Nephron progenitor cell (in vitro differentiated cells): ENCODE data around the gene EFNB2.

Experiments used
- DNase-seq: peaks from one replicate; pipeline ENCODE4 v3.0.0; 2021
- H3K27ac Mint-ChIP-seq: 2 replicates; pipeline ENCODE4 v1.8.0; 2021; ENCODE audit warnings: mild to moderate bottlenecking, moderate library complexity, mixed read lengths
- H3K27me3 Mint-ChIP-seq: 2 replicates; pipeline ENCODE4 v1.8.0; 2021; ENCODE audit warnings: mild to moderate bottlenecking, low read depth, mixed read lengths; ENCODE audit not compliant: poor library complexity
- H3K36me3 Mint-ChIP-seq: 2 replicates; pipeline ENCODE4 v1.8.0; 2021; ENCODE audit warnings: low read depth, mixed read lengths
- H3K4me1 Mint-ChIP-seq: 2 replicates; pipeline ENCODE4 v1.8.0; 2021; ENCODE audit warnings: mixed read lengths
- H3K4me3 Mint-ChIP-seq: 2 replicates; pipeline ENCODE4 v1.8.0; 2021; ENCODE audit warnings: mild to moderate bottlenecking, moderate library complexity, mixed read lengths
- H3K9me3 Mint-ChIP-seq: 2 replicates; pipeline ENCODE4 v1.8.0; 2021; ENCODE audit warnings: mild to moderate bottlenecking, moderate library complexity, mixed read lengths
- CTCF ChIP-seq: fragments of 200-600 bp; sonication (generic); IDR thresholded peaks from 2 replicates; pipeline ENCODE4 v1.5.0; 2021; ENCODE audit warnings: antibody characterized with exemption

Gene EFNB2

GRCh38 chr13:106566641-106567473 is 31.4 kb upstream of the EFNB2 start:
- peaks cover 20% of the 10 kb centered on the region for H3K36me3 Mint-ChIP-seq
- peaks cover 52% of the 10 kb centered on the region for H3K4me1 Mint-ChIP-seq
- H3K9me3 Mint-ChIP-seq: no peaks in the 10 kb centered on the region
- peaks cover 3% of the 10 kb centered on the region for H3K27me3 Mint-ChIP-seq
- H3K4me3 Mint-ChIP-seq: peak overlapping the region; percentile 100
- H3K27ac Mint-ChIP-seq: peak overlapping the region; percentile 99
- no peak for DNase-seq
- no peak for TF ChIP-seq CTCF

GRCh38 chr13:106565127-106565775 is 29.8 kb upstream of the EFNB2 start:
- peaks cover 66% of the 10 kb centered on the region for H3K4me1 Mint-ChIP-seq
- DNase-seq: no peak
- TF ChIP-seq CTCF: no peak
- H3K36me3 Mint-ChIP-seq: peaks cover 24% of the 10 kb centered on the region
- H3K9me3 Mint-ChIP-seq: no peaks in the 10 kb centered on the region
- H3K4me3 Mint-ChIP-seq: peak overlapping the region; percentile 100
- peak overlapping the region; percentile 69 for H3K27ac Mint-ChIP-seq
- H3K27me3 Mint-ChIP-seq: peaks cover 3% of the 10 kb centered on the region

GRCh38 chr13:106562301-106562700 is 26.8 kb upstream of the EFNB2 start:
- peak overlapping the region; percentile 75 for H3K27ac Mint-ChIP-seq

GRCh38 chr13:106561551-106562170 is 26.2 kb upstream of the EFNB2 start:
- Mint-ChIP-seq H3K27ac (peak overlapping the region; percentile 81), H3K4me3 (peak overlapping the region; percentile 5), H3K9me3 (no peaks in the 10 kb centered on the region), H3K4me1 (peaks cover 73% of the 10 kb centered on the region), H3K27me3 (no peaks in the 10 kb centered on the region), H3K36me3 (peaks cover 54% of the 10 kb centered on the region)
- TF ChIP-seq CTCF: no peak
- peak; percentile 26 for DNase-seq

More at GRCh38 chr13:106562301-106562700, 26.8 kb upstream of the EFNB2 start:
- Mint-ChIP-seq H3K4me1 (peaks cover 73% of the 10 kb centered on the region), H3K36me3 (peaks cover 48% of the 10 kb centered on the region), H3K4me3 (peak overlapping the region; percentile 37), H3K27me3 (no peaks in the 10 kb centered on the region), H3K9me3 (no peaks in the 10 kb centered on the region)
- DNase-seq: no peak
- TF ChIP-seq CTCF: no peak

- Mint-ChIP-seq H3K27ac (peak overlapping the region; percentile 50), H3K36me3 (peaks cover 63% of the 10 kb centered on the region), H3K4me1 (peaks cover 65% of the 10 kb centered on the region), H3K27me3 (no peaks in the 10 kb centered on the region), H3K4me3 (no peak overlapping the region), H3K9me3 (no peaks in the 10 kb centered on the region)
- no peak for TF ChIP-seq CTCF
- no peak for DNase-seq
Measured at GRCh38 chr13:106560821-106561220, 25.4 kb upstream of the EFNB2 start.
